Endometrial microvascular endothelial cells (primary cell): ENCODE measurements around the gene SLIT2. TPM values are rescaled to one million over a fixed set of nuclear protein-coding genes. Genes with fewer than 3 reads are reported as not detected.

Experiments
- in situ Hi-C: cut with HindIII; loops from 2 replicates; pipeline ENCODE4 v1.10.0; 2017; ENCODE audit warnings: low sequenced_read_pairs, low pct_unique_long_range_greater_than_20kb; ENCODE audit errors: inconsistent ontology term
- total RNA-seq: library from RNA; depleted of rRNA; stranded (reverse); fragments of >200 nt; gene quantifications from one replicate; pipeline ENCODE4 v1.2.3, GENCODE V29; 2015; ENCODE audit errors: inconsistent ontology term

SLIT2 gene, protein sequence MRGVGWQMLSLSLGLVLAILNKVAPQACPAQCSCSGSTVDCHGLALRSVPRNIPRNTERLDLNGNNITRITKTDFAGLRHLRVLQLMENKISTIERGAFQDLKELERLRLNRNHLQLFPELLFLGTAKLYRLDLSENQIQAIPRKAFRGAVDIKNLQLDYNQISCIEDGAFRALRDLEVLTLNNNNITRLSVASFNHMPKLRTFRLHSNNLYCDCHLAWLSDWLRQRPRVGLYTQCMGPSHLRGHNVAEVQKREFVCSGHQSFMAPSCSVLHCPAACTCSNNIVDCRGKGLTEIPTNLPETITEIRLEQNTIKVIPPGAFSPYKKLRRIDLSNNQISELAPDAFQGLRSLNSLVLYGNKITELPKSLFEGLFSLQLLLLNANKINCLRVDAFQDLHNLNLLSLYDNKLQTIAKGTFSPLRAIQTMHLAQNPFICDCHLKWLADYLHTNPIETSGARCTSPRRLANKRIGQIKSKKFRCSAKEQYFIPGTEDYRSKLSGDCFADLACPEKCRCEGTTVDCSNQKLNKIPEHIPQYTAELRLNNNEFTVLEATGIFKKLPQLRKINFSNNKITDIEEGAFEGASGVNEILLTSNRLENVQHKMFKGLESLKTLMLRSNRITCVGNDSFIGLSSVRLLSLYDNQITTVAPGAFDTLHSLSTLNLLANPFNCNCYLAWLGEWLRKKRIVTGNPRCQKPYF (N-terminal part only)
- total RNA-seq, result 5.2 TPM

DNA sequence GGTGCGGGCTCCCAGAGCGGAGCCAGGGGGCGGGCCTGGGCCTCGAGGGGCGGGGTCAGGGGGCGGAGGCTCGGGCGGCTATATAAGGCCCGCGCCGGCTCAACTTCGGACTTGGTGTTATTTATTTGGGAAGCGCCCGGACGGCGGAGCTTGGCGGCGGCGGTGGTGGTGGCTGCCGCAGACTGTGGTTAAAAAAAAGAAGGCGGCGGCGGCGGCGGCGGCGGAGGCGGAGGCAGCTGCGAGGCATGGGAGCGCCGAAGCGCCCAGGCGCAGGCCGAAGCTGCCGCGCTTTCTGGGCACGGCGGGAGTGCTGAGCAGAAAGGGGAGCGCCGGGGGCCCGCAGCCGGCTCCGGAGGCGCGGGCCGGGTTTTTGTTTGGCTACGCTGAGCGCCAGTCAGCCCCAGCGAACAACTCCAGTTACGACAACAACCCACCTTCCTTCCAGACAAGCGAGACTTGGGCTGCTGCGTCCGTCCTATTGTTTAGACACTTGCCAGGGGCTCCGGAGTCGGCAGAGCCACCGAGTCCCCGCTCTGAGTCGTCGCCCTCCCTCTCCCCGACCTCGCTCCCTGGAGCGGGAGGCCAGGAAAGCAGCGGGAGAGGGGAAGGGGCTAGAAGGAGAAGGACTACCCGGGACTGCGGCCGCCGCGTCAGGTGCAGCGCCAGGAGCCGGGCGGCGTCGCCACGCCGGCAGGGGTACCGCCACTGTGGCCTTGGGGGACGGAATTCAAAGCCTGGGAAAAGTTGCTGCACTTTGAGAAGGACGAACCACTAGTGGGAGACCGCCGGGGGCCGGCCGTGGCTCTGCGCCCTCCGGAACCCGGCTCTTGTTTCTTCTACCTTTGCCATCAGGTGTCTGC lies at the start of gene SLIT2:
Gene SLIT2, plus strand, starts transcription at position 110 of the 860 bp plus-strand sequence. CDS start 1,911 bp downstream, outside the sequence.
- in situ Hi-C loops, result loop anchor here (25.0 kb wide), 1 partner anchor 565 kb away; no protein-coding TSS in a partner anchor

GRCh38 chr4:20203508-20203907 lies 48.2 kb upstream of the SLIT2 start:
- in situ Hi-C loops, result no loop called here

DNA sequence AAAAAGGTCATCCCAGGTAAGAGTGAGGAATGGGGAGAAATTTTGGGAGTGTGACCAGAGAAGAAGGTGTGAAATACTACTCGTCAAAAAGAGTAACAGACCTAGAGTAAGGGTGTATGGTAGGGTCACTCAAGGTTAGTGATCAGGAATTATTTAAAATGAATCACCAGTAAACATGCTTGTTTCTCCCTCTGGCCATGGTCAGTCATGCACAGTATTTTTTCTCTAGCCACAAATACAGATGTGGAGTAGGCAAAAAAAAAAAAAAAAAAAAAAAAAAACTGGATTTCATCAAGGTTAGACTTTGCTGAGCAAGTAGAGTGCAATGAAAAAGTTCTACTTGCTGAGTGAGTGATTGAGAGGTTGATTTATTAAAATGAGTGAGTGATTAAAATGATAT lies 34.2 kb upstream of the SLIT2 start:
- in situ Hi-C loops, result no loop called here

DNA sequence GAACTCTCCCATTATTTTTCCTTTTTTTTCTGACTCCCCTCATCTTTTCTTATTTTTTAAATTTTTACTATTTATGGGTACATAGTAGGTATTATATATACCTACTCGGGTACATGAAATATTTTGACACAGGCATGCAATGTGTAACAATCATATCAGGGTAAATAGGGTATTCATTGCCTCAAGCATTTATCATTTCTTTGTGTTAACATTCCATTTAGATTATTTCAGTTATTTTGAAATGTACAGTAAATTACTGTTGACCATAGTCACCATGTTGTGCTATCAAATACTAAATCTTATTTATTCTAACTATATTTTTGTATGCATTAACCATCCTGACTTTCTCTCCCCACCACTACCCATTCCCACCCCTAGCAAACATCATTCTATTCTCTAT lies 33.8 kb upstream of the SLIT2 start:
- in situ Hi-C loops, result no loop called here

GRCh38 chr4:20219521-20219920 lies 32.2 kb upstream of the SLIT2 start:
- in situ Hi-C loops, result no loop called here

GRCh38 chr4:20237894-20238537 lies 13.7 kb upstream of the SLIT2 start:
- in situ Hi-C loops, result no loop called here

DNA sequence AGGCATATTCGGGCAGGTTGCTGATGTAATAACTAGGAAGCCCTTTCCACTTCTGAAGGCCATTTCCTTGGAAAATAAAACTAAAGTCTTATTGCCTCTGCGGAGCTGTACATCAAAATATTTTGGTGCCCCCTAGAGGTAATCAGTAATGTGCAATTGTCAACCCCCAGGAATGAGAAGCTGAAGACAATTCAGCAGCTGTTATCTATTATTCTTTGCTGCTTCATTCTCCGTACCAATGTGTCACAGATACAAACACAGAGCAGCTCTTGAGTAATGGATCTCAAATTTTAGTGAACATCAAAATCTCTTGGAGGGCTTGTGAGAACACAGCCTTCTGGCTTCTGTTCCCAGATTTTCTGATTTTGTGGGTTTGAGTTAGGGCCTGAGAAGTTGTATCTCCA lies 3.5 kb upstream of the SLIT2 start:
- in situ Hi-C loops, result no loop called here

GRCh38 chr4:20249333-20249732 lies 2.4 kb upstream of the SLIT2 start:
- in situ Hi-C loops, result no loop called here

- in situ Hi-C loops, result loop anchor here (25.0 kb wide), 1 partner anchor 564 kb away; no protein-coding TSS in a partner anchor
Observed at GRCh38 chr4:20251031-20251795, 492 bp upstream of the SLIT2 start.

- in situ Hi-C loops, result loop anchor here (25.0 kb wide), 1 partner anchor 565 kb away; no protein-coding TSS in a partner anchor
Observed at GRCh38 chr4:20252656-20253282, 1.1 kb downstream of the SLIT2 start.

DNA sequence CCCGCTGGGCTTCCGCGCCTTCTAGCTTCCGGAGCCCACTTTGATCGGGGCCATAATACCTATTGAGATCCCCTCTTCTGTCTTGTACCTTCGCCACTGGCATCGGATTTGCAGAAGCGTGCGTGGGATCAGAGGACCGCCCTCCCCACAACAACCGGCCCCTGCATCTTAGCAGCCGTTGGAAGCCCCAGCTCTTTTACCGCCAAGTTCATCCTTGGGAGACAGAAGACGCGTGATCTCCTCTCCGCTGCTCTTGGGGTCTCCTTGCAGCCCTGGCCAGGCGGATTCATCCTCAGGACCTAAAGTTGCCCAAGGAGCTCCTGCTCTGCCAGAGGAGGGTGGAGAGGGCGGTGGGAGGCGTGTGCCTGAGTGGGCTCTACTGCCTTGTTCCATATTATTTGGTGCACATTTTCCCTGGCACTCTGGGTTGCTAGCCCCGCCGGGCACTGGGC lies 1.6 kb downstream of the SLIT2 start:
- in situ Hi-C loops, result loop anchor here (25.0 kb wide), 1 partner anchor 566 kb away; no protein-coding TSS in a partner anchor

DNA sequence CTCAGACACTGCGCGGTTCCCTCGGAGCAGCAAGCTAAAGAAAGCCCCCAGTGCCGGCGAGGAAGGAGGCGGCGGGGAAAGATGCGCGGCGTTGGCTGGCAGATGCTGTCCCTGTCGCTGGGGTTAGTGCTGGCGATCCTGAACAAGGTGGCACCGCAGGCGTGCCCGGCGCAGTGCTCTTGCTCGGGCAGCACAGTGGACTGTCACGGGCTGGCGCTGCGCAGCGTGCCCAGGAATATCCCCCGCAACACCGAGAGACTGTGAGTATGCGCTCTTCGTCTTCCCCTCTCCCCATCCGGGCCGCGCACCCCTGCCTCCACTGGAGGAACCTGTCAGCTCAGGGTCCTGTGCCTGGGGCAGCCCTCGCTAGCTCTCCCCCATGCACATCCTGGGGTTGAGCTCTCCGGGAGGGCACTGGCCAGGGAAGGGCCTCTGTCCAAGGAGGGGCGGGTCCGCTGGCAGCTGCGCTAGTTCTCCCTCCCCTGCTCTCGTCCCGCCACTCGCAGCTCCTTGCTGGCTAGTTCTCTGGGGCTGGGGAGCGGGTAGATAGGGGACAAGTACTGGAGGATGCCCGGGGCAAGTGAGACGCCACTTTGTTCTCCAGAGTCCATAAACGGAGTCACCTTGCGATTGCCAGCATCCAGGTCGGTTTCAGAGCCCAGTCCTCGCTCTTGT lies 2.2 kb downstream of the SLIT2 start:
- in situ Hi-C loops, result loop anchor here (25.0 kb wide), 1 partner anchor 567 kb away; no protein-coding TSS in a partner anchor

DNA sequence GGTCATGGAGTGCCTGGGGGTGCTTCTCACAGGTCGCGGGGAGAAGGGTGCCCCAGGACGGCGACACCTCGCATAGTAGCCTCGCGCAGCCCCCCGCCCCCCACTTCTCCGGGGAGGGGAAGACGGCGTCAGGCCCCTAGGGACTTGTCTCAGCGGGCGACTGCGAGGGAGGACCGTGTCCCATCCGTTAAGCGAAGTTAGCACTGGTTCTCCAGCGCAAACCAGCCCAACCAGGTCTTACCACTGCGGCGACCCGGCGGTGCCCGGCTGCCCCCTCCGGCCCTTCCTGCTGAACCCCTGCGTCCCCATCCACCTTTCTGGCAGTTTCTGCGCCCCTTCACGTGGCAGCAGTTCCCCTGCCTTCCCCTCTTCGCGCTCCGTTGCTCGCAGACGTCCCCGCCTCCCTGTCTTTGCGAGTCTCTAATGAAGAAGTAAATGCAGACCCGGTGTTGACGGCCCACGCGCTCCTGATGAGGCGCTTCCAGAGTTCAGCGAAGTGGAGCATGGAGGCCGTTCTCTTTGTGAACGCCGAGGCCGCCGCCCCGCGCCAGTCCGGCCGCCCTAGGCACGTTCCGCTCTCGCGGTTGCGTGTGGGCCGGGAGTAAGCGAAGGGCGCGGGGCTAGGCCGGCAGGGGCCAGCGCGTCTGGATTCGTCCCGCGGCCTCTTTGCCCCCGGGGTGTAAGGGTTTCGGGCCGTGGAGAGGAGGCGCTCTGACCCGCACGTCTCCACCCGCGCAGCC lies 3.0 kb downstream of the SLIT2 start:
- in situ Hi-C loops, result loop anchor here (25.0 kb wide), 1 partner anchor 567 kb away; no protein-coding TSS in a partner anchor

GRCh38 chr4:20255251-20255586 lies 3.5 kb downstream of the SLIT2 start:
- in situ Hi-C loops, result loop anchor here (25.0 kb wide), 1 partner anchor 568 kb away; no protein-coding TSS in a partner anchor

GRCh38 chr4:20255823-20256222 lies 4.1 kb downstream of the SLIT2 start:
- in situ Hi-C loops, result loop anchor here (25.0 kb wide), 1 partner anchor 569 kb away; no protein-coding TSS in a partner anchor

- in situ Hi-C loops, result loop anchor here (25.0 kb wide), 1 partner anchor 569 kb away; no protein-coding TSS in a partner anchor
Observed at GRCh38 chr4:20256381-20256881, 4.7 kb downstream of the SLIT2 start.
